ENCODE results near the gene CACNA1G. TPM values are rescaled to one million over a fixed set of nuclear protein-coding genes. Genes with fewer than 3 reads are reported as not detected.

Gene CACNA1G
- total RNA-seq, 1 experiment from 2014 or later: not detected

DNA sequence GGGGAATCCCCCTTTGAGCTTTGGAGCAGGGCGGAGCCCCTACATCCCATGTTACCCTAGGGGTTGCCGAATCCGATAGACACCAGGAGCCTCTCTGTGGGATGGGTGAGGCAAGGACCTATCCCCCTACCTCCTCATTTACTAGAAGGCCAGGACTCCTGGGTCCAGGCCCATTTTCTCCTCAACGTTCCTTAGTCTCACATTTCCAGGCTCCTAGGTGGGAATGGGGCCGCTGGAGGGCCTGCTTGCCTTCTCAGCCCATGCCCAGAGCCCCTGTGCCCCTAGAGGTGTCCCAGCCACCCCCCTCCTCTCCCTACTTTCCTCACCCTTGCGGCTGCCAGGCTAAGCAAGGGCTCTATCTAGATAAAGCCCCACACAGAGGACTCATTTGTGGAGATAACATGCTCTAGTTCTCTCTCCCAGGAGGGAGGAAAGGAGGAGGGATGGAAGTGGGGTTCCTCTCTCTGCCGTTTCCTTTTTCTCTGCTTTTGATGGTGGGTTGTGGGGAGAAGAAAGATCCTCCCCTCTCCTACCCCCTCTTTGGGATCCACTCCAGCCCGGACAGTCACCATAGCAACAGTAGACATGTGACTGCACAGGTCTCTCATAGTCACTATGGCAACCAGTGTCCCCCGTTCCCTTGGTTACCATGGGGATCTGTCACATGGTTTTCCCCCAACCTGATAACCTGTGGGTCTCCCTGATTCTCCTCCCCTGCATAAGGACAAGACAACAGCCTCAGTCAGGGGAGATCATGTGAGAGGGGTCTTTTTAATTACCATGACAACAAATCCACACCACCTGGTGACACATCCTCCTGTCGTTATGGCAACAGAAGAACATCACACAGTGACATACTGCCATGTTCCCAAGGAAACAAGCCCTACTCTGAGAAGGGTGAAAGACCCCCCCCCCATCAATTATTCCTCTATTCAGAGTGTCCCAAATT, 5.2 kb downstream of the CACNA1G start:
- H3K36me3 Mint-ChIP-seq (ENCODE audit: insufficient read depth, unreplicated experiment): no peaks in the 10 kb centered on the region
- TF ChIP-seq, protein P1, sequence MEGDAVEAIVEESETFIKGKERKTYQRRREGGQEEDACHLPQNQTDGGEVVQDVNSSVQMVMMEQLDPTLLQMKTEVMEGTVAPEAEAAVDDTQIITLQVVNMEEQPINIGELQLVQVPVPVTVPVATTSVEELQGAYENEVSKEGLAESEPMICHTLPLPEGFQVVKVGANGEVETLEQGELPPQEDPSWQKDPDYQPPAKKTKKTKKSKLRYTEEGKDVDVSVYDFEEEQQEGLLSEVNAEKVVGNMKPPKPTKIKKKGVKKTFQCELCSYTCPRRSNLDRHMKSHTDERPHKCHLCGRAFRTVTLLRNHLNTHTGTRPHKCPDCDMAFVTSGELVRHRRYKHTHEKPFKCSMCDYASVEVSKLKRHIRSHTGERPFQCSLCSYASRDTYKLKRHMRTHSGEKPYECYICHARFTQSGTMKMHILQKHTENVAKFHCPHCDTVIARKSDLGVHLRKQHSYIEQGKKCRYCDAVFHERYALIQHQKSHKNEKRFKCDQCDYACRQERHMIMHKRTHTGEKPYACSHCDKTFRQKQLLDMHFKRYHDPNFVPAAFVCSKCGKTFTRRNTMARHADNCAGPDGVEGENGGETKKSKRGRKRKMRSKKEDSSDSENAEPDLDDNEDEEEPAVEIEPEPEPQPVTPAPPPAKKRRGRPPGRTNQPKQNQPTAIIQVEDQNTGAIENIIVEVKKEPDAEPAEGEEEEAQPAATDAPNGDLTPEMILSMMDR (IDR thresholded peaks at IDR 0.05; ENCODE audit: unreplicated experiment): no peak
- intact Hi-C loops (cut with micrococcal nuclease): no loop called here
- no peaks in the 10 kb centered on the region for H3K4me1 Mint-ChIP-seq (ENCODE audit: insufficient read depth, unreplicated experiment)
- ChIA-PET POLR2A (no interaction called here), CTCF (interaction anchor here (1.0 kb wide), 1 partner anchor 62 kb away, joined by 3 read pairs; no protein-coding TSS in a partner anchor)
- no peak overlapping the region for H3K27ac Mint-ChIP-seq (ENCODE audit: low read depth, unreplicated experiment)
- H3K9me3 Mint-ChIP-seq (ENCODE audit: unreplicated experiment): no peaks in the 10 kb centered on the region
- DNase-seq (ENCODE audit: unreplicated experiment): no peak
- no peak overlapping the region for H3K4me3 Mint-ChIP-seq (ENCODE audit: unreplicated experiment)
- H3K27me3 Mint-ChIP-seq (ENCODE audit: insufficient read depth, unreplicated experiment): peaks cover 68% of the 10 kb centered on the region
- BruUV-seq (replicated peaks): no TSS peak

DNA sequence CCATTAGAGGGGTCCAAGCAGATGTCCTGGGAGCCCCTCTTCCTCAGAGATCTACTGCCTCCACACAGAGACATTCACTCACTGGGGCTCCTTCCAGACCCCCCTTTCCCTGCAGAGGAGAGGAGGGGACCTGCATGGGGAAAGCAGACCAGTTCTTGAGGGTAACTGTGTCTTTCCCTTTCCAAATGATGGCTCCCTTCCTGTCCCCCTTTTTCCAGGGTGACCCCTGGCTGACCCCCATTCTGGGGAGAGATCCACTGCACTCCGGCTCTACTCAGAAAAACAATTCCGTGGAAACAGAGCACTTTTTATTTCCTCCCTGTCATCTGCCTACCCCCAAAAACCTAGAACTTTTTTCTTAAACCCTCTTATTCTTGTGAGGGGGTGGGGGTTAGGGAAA, 6.4 kb downstream of the CACNA1G start:
- TF ChIP-seq, protein P1 (IDR thresholded peaks at IDR 0.05; ENCODE audit: unreplicated experiment): no peak
- Mint-ChIP-seq H3K27me3 (ENCODE audit: insufficient read depth, unreplicated experiment) (peaks cover 66% of the 10 kb centered on the region), H3K4me3 (ENCODE audit: unreplicated experiment) (no peak overlapping the region), H3K4me1 (ENCODE audit: insufficient read depth, unreplicated experiment) (no peaks in the 10 kb centered on the region), H3K36me3 (ENCODE audit: insufficient read depth, unreplicated experiment) (no peaks in the 10 kb centered on the region), H3K9me3 (ENCODE audit: unreplicated experiment) (no peaks in the 10 kb centered on the region), H3K27ac (ENCODE audit: low read depth, unreplicated experiment) (no peak overlapping the region)
- ChIA-PET CTCF (no interaction called here), POLR2A (no interaction called here)
- no peak for DNase-seq (ENCODE audit: unreplicated experiment)
- no TSS peak for BruUV-seq (replicated peaks)
- intact Hi-C loops (cut with micrococcal nuclease): no loop called here

DNA sequence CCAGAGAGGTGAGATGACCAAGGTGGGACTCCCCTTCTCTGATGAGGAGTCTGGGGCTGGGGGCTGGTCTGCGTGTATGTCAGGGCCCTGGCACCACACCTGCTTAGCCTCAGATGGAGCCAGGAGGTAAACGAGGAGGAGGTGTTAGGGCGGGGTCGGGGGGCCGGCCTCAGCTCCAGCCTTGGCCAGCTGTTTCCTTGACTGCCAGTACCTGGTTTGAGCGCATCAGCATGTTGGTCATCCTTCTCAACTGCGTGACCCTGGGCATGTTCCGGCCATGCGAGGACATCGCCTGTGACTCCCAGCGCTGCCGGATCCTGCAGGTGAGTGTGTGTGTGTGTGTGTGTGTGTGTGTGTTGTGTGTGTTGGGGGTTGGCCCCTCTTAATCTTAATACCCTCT, 8.1 kb downstream of the CACNA1G start:
- no peak for DNase-seq (ENCODE audit: unreplicated experiment)
- H3K36me3 Mint-ChIP-seq (ENCODE audit: insufficient read depth, unreplicated experiment): no peaks in the 10 kb centered on the region
- TF ChIP-seq, protein P1 (IDR thresholded peaks at IDR 0.05; ENCODE audit: unreplicated experiment): no peak
- CTCF ChIA-PET: interaction anchor here (0.7 kb wide), 1 partner anchor 58 kb away, joined by 3 read pairs; no protein-coding TSS in a partner anchor
- H3K27ac Mint-ChIP-seq (ENCODE audit: low read depth, unreplicated experiment): no peak overlapping the region
- intact Hi-C loops (cut with micrococcal nuclease): no loop called here
- peaks cover 48% of the 10 kb centered on the region for H3K27me3 Mint-ChIP-seq (ENCODE audit: insufficient read depth, unreplicated experiment)
- no TSS peak for BruUV-seq (replicated peaks)
- POLR2A ChIA-PET: interaction anchor here (0.9 kb wide), 1 partner anchor 93 kb away, joined by 5 read pairs; no protein-coding TSS in a partner anchor
- H3K4me1 Mint-ChIP-seq (ENCODE audit: insufficient read depth, unreplicated experiment): no peaks in the 10 kb centered on the region
- no peak overlapping the region for H3K4me3 Mint-ChIP-seq (ENCODE audit: unreplicated experiment)
- no peaks in the 10 kb centered on the region for H3K9me3 Mint-ChIP-seq (ENCODE audit: unreplicated experiment)

DNA sequence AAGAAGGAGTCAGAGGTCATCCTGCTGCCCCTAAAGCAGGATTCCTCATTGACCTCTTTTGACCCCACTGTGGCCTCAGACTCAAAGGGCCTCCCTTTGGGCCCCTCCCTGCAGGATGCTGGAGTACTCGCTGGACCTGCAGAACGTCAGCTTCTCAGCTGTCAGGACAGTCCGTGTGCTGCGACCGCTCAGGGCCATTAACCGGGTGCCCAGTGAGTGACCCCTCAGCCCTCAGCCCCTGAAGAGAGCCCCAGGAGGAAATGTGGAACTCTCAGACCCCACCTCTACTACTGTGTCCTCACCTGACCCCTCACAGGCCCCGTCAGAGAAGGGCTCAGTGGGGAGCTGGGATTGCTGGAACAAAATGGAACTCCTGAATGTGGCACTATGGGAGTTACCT, 9.1 kb downstream of the CACNA1G start:
- Mint-ChIP-seq H3K4me1 (ENCODE audit: insufficient read depth, unreplicated experiment) (no peaks in the 10 kb centered on the region), H3K27ac (ENCODE audit: low read depth, unreplicated experiment) (no peak overlapping the region), H3K9me3 (ENCODE audit: unreplicated experiment) (no peaks in the 10 kb centered on the region), H3K4me3 (ENCODE audit: unreplicated experiment) (no peak overlapping the region), H3K27me3 (ENCODE audit: insufficient read depth, unreplicated experiment) (peaks cover 39% of the 10 kb centered on the region), H3K36me3 (ENCODE audit: insufficient read depth, unreplicated experiment) (no peaks in the 10 kb centered on the region)
- BruUV-seq (replicated peaks): no TSS peak
- POLR2A ChIA-PET: no interaction called here
- intact Hi-C loops (cut with micrococcal nuclease): no loop called here
- DNase-seq (ENCODE audit: unreplicated experiment): no peak
- CTCF ChIA-PET: no interaction called here
- TF ChIP-seq, protein P1 (IDR thresholded peaks at IDR 0.05; ENCODE audit: unreplicated experiment): no peak

Data from MCF 10A (cell line).